HCEC 1CT (cell line): ENCODE data around the gene NFXL1.

Experiments
- DNase-seq: peaks from one replicate; pipeline ENCODE4 v3.0.0-alpha.2; 2017

The NFXL1 gene

DNA sequence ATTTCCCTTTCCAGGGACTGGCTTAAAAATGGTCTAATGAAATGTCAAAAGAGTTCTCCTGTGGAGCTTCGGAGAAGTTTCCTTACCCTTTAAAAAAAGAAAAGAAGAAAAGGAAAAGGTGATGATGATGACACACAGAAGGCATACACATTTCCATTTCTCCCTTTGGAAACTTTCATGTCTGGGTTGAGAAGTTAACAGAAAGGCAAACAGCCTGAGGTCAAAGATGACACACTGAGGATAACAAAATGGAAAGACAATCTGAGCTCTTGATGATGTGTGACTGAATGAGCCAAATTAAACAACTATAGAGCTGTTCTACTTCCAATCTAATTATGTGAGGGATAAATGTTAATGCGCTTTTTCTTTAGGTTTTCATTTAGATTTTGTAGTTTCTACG is 32.2 kb downstream of the NFXL1 start:
- DNase-seq: no peak

DNA sequence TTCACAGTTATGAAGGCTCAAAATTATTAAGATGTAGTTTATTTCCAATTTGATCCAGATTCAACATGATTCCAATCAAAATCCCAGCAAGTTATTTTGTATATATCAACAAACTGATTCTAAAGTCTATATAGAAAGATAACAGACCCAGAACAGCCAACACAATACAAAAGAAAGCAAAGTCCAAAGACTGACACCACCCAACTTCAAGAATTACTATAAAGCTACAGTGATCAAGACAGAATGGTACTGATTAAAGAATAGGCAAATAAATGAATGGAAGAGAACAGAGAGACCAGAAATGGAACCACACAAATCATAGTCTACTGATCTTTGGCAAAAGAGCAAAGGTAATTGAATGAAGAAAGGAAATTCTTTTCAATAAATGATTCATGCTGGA is 34.9 kb downstream of the NFXL1 start:
- no peak for DNase-seq

DNA sequence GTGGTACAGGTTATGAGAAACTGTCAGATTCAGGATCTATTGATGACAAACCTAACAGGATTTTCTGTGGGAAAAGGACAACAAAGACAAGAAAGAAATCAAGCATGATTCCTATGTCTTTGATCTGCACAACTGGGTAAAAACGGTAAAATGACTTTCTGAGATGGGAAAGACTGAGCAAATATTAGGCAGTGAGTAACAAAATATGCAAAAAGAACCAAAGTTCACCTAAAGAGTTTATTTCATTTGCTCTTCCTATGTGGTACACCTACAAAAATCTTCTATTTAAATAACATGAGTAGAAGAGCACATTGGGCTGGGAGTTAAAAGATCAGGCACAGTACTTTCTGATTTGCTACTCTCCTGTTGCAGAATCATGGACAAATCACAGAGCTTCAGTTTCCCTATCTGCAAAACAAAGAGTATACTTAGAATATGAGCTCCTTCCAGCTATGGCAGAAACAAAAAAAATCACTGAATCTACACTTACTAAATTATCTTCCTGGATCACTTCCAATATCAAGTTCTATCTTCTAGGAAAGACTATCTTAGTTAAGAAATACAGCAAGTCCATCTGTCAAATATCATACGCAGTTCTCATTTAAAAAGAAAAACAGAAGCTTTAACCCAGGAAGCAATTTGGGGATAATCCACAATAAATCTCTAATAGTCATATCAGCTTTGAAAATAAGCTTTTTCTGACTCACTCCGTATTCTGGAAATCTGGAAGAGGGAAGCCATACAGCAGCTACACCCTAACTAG is 37.4 kb downstream of the NFXL1 start:
- no peak for DNase-seq

DNA sequence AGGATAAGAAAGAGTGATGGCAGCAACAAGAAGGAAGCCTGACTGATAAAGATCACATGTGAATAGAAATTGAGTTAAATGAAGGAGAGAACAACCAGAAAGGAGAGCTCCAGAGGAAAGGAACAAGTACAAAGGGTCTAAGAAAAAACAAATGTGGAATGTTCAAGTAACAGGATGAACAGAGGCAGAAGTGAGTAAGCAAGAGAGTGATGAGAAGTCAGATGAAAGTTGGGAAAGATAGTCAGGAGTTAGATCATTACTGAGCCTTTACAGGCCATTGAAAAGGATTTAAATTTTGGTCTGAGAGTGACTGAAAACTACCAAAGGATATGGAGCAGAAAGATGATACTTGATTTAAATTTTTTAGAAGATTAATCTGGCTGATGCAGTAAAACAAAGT is 38.1 kb downstream of the NFXL1 start:
- no peak for DNase-seq

DNA sequence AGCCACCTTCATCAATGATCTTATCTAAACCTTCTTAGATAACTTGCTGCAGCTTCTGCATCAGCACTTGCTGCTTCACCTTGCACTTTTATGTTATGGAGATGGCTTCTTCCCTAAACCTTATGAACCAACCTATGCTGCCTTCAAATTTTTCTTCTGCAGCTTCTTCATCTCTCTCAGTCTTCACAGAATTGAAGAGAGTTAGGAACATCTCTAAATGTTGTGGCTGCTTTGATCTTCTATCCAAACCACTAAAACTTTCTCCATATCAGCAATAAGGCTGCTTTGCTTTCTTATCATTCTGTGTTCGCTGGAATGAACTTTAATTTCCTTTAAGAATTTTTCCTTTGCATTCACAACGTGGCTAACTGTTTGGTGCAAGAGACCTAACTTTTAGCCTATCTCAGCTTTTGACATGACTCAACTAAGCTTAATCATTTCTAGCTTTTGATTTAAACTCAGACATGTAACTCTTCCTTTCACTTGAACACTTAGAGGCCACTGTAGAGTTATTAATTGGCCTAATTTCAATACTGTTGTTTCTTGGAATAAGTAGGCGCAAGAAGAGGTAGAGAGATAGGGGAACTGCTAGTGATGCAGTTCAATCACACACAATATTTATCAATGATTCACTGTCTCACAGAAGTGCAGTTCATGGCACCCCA is 40.4 kb downstream of the NFXL1 start:
- DNase-seq: no peak

DNA sequence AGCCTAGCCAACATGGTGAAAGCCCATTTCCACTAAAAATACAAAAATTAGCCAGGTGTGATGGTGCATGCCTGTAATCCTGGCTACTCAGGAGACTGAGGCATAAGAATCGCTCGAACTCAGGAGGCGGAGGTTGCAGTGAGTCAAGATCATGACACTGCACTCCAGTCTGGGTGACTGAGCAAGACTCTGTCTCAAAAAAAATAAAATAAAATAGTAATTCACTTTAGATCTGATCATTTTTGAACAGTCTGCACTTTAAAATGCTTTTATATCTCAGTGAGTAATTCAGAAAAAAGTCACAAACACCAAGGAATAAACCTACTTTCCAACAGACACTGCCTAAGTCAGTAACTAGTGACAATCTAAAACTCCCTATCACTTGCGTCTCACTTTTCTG is 50.9 kb downstream of the NFXL1 start:
- no peak for DNase-seq

DNA sequence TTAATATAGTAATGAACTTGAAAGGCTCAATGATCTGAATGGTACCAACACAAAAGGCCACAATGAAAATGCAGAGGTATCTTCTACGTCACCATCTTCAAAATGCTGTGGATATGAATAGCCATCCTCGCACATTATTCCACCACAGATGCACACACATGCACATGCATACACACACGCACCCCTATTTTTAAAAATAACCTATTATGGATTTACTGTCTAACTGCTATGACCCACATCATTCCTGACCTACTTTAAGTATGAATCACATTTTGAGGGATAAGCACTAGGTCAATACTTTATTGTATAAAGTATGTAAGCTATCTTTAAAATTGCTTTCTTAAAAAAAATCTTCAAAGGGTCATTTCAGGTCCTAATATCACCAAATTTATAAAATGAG is 52.1 kb downstream of the NFXL1 start:
- peak; percentile 89 for DNase-seq

DNA sequence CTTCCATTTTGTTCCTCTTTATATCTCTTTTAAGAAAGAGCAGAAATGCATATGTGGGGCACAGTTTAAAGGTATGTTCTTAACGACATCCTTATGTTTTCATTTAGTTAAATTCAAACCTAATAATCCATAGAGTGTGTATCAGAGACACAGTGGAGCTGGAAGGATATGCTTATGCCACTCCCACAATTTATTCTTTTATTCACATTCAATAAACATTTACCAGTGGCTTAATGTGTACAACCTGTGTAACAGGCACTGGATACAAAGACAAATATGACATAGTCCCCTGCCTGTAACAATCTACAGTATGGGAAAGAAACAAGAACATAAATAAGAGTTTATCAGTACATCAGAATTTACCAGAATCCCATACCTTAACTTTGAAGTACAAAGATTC is 54.1 kb downstream of the NFXL1 start:
- no peak for DNase-seq

DNA sequence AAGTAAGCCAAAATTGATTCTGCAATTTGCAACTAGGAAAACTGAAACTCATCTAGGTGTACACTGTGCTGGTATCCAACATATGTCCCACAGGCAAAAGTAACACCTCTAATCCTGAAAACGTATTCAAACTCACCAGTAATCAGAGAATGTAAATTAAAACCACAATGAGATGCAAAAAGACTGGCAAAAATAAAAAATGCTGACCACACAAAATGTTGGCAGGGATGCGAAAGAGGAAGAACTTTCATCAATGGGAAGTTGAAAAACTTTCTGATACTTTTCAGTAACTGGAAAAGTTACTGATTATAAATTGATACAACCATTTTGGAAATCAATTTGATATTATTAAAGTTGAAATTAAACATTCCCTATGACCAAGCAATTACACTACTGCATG is 56.4 kb downstream of the NFXL1 start:
- DNase-seq: no peak

DNA sequence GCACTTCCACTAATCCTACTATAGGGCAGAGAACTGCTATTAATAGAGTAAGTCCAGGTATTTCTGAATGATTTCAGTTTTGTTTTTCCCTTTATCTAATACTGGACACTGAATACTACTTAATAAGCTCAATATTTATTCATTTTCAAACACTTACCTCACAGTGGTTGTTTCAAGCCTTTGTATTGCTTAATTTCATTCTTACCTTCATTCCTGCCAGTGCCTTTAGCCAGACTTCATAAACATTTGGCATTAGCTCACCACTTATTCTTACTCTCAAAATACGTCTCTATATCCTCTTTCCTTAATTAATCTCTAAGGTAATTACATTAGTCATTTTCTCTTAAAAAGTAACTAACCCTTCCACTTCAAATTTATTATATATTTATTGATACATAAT is 57.7 kb downstream of the NFXL1 start:
- DNase-seq: no peak

DNA sequence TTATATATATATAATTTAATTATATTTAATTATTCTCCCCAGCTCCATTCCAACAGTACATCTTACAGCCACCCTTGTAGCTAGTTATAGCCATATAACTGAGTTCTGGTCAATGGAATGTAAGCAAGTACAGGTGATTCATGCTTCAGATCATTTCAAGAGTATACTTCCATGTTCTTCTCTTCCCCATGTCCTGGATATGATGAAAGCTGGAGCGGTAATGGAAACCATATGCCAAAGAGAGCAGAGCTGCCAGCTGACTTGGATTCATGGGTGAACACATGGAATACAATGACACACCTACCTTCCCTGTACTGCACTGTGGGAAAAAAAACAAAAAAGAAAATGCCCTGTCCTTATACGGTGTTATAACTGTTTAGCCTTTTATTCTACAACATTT is 59.0 kb downstream of the NFXL1 start:
- peak; percentile 90 for DNase-seq

DNA sequence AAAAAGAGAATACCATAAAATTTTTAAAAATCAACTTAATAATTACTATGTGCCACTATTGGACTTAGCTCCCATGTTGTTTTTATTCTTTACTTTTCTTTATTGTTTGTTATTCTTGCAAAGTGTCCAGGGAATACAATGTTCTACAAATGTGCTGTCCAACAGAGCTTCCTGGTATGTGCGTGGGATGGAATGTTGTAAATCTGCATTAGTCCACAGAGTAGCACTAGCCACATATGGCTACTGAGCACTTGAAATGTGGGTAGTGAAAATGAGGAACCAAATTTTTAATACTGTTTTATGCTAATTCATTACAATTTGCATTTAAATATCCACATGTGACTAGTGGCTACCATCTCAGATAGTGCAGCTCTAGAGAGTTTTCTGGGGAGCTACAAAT is 62.2 kb downstream of the NFXL1 start:
- peak; percentile 81 for DNase-seq

DNA sequence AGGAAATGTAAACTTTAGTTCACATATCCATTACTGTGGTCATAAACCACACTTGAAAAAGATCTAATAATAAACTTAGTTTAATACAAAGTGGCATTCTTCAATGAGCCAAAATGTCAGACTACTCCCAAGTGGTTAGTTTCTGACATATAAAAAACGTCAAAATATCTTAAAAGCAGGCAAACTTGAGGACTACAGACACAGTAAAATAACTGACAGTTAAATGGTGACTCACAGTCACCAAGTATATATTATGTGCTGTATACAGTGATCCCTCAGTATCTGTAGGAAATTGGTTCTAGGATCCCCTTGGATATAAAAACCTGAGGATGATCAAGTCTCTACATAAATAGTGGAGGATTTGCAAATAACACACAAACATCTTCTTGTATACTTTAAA is 64.9 kb downstream of the NFXL1 start:
- DNase-seq: no peak

DNA sequence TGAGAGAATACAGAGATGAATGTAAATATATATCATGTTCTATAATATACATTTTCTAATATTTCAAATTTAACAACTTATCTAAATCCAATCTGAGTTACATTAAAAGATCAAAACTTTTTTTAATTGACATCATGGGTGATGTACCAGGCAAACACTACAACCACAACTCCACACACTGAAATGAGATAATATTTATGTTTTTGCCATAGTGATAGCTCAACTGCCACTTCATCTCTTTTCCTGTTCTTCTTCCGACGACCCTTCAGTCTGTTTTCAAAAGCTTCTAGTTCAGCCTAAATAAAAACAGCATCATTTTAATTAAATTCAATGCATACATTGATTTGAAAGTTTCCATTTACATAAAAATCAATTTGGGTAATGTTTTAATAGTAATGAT is 66.3 kb downstream of the NFXL1 start:
- no peak for DNase-seq

DNA sequence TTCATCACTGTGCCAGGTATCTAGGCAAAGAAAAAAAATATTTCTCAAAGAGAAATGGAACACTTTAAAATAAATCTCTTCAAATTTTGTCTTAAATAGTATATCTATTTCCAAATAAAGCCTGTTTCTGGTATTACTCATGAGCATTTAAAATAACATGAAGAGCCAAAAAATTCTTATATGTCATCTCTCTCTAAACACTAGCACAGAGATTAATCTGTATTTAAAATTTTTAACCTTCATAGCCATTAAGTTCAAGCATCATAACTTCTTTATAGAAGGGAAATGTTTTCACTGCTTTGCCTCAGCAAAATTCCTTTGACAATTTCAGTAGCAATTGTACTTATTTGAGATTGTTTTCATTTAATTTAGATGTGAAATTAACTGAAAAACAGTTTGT is 71.4 kb downstream of the NFXL1 start:
- DNase-seq: no peak

DNA sequence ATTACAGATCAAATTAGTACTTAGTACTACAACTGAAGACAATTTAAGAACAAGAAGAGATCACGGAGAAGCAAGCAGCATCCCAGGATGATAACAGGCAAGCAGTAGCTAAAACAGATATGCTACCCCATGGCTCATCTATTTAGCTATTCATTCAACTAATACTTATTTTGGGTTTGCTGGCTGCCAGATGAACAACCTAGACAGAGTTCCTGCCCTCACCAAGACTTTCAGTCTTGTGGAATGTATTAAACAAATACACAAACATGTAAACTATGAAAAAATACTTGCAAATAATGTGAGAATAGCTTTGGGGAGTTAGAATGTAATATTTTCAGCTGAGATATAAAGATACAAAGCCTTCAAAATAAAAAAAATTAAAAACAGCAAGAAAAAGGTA is 74.1 kb downstream of the NFXL1 start:
- DNase-seq: no peak

DNA sequence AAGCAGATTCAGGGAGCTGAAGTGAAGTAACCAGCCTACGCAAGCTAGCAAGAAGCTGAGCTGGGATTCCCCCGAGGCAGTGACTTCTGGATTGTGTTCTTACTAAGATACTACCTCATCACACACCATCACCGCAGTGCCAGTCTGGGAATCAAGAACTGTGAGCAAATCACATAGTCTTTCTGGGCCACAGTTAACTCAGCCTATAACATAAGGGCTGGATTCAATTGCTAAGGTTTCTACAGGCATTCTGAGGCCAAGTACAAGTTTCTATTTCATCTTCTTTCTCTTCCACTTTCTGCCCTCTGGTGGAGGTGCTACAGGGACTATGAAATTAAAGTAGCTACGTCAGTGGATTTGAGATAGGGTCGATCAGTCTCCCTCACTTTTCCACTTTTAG is 75.1 kb downstream of the NFXL1 start:
- DNase-seq: no peak

DNA sequence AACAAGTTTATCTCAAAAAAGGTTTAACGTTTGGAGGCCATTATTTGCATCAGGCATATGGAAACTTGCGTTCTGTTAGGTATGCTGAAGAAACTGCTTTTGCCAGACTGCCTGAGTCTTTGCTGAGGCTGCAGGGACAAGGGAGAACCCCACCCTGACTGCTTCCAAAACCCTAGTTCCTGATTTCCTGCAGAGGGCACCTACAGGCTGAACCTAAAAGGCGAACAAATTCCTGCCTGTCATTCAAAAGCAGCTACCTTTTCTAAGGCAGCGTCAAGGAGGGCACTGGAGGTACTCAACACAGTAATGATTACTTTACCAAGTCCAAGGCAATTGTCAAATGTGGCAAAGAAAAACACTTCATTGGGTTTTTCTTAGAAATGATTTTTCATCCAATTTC is 75.9 kb downstream of the NFXL1 start:
- DNase-seq: no peak

DNA sequence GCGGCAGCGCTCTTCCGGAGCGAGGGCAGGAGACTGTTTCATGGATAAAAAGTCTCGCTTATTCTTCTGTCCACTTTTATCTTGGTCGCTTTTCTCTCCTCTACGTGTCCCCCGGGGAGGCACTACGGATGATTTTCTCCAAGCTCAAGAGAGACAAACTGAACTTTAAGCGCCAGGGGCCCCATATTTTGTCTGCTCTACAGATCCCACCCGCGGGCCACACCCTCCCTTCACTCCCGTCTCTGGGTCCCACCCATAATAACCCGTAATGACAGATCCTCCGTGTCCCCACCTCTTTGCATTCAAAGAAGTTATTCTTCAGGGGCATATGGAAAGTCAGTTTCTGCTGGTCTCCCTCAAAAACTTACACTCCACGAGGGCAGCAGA is 76.5 kb downstream of the NFXL1 start, which contains the start of gene CORIN:
Gene CORIN, minus strand, starts transcription at position 160 of the 387 bp plus-strand sequence. Its CDS starts 118 bp downstream, at position 42.
- DNase-seq: no peak

DNA sequence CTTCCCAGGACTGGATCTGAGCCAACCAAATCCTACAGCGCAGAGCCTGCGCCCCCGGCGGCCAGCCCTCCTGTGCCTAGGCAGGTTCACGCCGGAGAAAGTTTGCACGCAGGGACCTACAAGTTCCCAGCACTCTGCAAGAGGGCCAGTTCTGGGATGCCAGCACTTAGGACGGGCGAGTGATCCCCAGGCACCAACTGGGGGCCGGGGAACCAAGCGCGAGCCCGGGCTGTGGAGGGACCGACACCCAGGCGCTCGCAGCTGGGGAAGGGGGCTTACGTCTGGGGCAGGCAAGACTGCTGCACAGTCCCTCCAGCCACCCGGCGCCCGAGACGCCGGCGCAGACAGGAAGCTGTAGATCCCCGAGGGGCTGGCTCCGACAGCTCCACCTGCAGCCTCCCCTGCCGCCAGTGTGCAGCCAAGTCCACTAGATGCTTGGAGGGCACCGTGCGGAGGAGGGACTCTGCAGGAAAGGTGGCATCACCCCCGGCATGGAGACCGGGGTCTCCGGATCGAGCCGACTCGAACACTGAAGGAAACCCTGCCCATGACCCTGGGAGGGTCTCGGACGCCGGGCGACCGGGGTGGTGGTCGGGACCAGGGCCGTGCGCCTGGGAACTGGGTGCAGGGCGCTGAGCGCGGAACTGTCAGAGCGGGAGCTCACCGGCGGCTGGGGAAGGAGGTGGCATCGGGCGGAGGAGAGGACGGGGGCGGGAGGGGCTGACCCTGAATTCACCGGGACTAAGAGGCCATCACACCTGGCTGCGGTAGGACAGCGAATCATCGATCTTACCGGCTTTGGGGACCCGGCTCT is 77.1 kb downstream of the NFXL1 start:
- no peak for DNase-seq

DNA sequence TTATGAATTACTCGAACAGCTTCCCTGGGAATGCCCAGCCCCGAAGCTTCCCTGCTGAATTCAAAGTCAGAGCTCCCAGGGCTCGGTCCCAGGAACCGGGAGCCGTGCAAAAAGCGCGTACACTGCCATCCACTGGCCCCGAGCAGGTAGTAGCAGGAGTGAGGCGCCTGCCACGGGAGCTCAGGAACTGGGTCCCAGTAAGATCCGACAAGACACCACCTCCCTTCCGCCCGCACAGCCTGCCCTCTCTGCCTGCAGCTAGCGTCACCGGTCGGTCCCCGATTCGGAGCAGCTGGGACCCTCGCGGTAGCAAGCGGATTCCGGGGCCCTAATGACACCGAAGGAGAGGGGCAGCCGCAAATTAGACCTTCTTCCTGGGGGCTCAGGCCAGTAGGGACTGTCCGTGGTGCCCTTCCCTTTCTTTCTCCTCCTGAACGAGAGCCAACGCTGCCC is 77.7 kb downstream of the NFXL1 start:
- DNase-seq: peak; percentile 85

DNA sequence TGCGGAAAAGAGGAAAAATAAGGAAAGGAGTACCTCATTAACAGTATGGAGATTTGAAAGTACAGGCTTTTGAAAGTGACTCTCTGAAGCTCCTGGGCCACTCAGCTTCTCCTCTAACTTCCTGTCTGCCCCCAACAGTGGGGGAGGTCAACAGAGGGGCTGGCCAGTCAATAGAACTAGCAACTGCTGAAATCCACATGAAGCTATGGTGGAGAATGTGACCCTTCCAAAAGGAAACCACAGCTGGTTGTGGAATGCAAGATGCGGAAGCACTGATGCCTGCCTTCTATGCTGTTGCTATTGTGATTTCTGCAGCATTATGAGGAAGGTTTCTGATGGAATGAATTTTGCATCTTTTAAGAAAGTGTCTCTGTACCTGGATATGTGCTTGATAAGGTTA is 78.9 kb downstream of the NFXL1 start:
- DNase-seq: no peak

DNA sequence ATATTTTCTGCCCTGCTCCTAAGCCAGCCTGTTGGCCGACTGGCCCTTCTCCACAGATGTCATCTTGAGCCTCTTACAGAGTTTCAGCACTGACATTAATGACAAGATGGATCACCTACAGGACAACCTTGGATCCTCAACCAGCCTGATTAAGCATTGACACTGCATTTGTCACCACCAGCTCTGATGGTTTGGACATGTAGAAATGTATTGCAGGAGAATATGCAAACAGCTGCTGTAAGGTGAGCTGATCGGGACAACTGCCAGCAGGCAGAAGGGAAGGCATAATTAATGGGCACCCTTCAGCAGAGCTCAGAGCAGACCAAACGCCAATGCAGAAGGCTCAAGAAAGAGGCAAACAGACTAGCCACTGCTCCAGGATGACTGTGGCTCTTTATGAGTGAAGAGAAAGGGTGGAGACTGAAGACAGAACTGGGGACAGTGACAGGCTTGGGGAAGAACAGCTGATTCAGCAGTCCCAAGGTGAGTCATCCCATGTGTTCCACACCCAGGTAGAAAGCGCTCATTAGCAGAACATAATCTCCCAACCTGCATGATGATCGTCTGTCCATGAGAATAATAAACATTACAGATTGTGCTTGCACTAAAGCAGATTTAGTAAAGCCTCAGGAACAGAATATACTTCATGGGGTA is 83.2 kb downstream of the NFXL1 start:
- no peak for DNase-seq
